Kidney capillary endothelial cell (primary cell): ENCODE results near the gene SHC4.

Experiments
- DNase-seq: peaks from one replicate; pipeline ENCODE4 v3.0.0-alpha.2; 2018; ENCODE audit warnings: low spot score

Gene SHC4

DNA sequence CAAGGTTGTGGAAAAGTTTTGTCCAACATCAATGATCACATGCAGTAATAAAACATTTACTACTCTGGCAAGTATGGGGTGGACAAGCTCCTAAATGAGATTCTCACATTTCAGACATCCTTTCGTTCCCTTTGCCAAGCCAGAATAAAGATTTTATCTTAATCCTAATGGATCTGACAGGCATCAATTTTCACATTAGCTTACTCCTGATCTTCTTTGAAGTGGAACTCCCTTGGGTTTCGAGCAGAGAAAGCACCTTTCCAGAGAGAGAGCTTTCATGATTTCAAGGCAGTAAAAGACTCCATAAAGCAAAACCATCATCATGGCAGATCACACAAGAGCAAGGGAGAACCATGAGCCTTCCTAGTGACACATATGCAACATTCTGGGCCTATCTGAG is 113.1 kb downstream of the SHC4 start:
- DNase-seq, result no peak

DNA sequence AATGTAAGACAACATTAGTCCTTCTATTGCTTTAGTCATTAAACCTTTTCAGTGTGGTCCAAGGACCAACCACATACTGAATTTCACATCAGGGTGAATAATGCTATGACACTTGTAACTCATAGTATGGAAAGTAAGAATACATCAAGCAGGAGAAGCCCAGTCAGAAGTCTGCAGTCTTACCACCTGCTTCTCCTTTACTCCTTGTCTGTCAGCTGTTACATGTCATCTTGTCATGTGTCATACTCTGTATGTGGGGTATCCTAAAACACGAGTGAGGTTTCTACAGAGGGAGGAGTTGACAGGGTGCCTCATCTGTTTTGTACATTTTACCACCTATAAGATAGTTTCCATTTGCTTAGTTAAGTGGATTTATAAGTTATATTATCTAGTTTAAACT is 118.6 kb downstream of the SHC4 start:
- no peak for DNase-seq

DNA sequence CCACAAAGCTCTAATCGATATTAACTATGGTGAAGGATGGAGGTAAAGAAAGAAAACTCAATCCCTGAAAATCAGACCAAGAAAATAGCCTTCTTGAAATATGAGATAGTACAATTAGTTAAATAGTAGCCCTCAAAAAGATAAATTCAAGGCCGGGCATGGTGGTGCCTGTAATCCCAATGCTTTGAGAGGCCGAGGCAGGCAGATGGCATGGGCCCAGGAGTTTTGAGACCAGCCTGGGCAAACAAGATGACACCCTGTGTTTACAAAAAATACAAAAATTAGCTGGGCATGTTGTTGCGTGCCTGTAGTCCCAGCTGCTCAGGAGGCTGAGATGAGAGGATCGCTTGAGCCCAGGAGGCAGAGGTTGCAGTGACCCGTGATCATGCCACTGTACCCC is 121.2 kb downstream of the SHC4 start:
- DNase-seq, result no peak

DNA sequence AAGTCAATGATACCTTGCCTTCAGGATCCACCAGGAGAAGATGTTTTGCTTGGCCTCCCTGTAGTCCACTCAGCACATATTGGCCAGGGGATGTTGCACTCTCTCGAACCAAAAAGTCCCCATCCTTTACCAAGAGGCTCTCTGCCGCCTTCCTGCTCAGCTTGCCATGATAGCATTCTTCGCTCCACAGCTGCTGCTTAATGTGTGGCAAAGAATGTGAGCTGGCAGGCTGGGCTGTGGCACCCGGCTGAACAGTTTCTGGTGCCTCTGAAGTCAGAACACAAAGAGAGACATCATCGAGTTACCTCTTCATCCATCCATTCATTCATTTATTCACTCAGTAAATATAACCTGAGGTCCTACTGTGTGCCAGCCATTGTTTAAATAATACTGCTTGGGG is 129.0 kb downstream of the SHC4 start:
- DNase-seq, result no peak

DNA sequence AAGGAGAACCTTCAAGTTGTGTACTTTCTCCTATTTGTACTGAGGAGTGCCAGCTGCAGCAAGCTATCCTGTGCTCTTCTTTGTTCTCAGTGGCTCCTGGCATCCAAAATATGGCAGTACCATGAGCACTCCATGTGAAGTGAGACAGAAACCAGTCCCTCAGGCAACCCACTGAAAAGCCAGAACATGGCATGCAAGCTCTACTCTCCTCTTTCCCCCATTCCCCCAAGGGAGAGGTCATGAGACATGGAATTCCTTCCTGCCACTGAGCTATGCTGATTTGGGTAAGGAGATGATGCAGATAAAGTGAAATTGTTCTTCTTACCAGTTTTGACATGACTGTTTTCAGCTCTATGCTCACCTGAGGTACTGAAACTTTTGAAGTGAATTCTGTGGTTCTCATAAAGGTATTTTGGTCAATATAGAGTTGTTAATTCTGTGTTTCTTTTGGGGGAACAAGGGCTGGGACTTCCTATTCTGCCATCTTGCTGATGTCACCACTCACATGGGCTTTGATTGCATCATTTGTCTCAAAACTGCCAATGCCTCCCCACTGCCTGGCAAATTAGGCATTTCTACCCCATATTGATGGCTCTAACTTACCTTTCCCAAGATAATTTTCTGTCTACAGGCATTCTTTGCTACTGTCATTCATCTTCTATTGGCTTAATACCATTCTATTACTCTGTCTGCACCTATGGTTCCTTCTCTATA is 130.0 kb downstream of the SHC4 start:
- no peak for DNase-seq

DNA sequence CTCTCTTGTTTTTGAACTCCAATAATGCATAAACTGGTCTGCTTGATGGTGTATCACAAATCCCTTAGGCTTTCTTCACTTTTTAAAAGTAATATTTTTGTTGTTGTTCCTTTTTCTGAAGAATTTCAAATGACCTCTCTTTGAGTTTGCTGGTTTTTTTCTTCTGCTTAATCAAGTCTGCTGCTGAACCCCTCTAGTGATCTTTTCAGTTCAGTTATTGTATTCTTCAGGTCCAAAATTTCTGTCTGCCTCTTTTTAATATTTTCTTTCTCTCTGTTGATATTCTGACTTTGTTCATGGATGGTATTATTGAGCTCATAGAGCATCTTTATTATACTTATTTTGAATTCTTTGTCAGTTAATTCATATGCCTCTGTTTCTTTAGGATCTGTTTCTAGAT is 131.1 kb downstream of the SHC4 start:
- no peak for DNase-seq

DNA sequence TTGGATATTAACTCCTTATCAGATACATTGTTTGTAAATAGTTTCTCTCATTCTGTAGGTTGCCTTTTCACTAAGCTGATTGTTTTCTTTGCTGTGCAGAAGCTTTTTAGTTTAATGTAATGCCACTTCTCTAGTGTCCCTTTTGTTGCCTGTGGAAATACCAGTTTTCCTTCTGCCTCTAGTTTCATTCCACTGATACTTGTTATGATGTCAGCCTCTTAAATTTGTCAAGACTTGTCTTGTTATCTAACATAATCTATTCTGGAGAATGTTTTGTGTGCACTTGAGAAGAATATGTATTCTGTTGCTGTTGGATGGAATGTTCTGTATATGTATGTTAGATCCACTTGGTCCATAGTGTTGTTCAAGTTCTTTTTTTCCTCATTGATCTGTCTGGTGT is 134.8 kb downstream of the SHC4 start:
- no peak for DNase-seq

DNA sequence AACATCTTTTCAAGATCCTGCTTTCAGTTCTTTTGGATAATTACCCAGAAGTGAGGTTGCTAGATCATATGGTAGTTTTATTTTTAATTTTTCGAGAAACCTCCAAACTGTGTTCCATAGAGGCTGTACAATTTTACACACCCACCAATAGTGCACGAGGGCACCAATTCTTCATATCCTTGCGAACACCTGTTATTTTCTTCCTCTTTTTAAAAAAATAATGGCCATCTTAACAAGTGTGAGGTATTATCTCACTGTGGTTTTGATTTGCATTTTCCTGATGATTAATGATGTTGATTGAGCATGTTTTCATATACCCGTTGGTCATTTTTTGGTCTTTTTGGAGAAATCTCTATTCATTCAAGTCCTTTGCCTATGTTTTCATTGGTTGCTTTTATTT is 135.2 kb downstream of the SHC4 start:
- DNase-seq, result no peak

DNA sequence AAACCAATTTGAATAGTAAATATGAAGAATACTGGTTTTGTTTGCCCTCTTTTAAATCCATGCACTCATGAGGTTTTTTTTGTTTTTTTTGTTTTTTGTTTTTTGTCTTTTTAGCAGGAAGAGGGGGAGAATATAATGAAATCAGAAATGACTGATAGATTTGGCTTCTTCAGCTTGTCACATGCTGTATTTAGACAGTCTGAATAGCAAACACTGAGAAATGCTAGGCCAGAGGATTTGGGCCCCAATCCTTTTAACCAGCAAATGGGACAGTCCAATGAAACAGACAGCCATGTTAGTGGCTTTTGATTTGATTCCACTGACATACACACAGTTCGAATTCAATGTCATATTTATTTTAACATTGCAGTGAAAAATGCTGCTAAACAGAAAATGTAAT is 138.6 kb downstream of the SHC4 start:
- DNase-seq, result no peak

DNA sequence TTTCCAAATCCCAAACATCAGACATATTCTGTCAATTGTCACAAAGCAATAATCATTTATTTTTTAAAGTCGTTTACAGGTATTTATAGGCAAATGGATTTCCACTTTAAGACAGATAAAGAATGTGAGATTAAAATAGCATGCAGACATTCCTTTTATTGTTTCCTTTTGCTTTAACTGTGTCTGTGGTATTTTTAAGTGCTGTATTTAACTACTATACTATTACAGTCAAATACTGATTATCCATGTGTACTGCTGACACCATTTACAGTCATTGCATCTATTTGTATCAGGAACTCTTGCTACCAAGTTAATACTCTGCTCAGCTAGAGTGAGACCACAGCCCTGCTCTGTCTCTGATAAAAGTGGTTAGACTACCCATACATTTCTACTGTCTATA is 140.0 kb downstream of the SHC4 start:
- no peak for DNase-seq

DNA sequence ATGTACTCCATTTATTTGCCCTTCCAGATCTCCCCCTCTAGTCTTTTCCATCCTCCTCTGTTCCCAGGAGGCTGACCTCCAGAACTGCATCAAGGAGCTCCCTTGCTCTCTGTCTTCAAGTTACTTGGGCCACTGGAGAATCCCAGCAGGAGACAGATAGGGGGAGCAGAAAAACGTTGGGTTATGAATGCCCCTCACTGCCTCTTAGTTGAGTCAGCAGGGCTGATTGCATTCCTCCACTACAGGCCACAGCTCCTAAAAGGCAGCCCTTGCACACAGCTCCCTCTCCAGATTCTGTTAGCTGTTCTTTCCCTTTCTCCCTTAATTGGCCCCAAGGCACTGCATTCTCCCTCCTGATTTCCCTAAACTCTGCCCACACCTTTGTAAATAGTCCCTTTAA is 140.5 kb downstream of the SHC4 start:
- no peak for DNase-seq

DNA sequence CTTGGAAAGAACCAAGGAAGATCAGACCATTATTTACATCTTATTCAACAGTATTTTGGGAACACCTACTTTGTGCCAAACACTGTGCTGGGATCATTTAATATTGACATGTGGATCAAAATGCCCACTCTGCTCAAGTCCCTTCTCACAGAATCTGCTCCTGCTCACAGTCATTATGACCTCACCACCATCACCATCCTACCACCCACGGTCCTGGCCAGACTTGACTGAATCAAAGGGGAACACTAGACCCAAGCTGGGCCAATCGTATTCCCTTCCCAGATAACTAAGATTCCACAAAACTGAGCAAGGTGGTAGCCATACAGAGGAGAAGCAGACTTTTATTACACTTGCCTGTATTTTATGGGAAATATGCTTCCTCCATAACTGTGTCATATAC is 149.4 kb downstream of the SHC4 start:
- no peak for DNase-seq

DNA sequence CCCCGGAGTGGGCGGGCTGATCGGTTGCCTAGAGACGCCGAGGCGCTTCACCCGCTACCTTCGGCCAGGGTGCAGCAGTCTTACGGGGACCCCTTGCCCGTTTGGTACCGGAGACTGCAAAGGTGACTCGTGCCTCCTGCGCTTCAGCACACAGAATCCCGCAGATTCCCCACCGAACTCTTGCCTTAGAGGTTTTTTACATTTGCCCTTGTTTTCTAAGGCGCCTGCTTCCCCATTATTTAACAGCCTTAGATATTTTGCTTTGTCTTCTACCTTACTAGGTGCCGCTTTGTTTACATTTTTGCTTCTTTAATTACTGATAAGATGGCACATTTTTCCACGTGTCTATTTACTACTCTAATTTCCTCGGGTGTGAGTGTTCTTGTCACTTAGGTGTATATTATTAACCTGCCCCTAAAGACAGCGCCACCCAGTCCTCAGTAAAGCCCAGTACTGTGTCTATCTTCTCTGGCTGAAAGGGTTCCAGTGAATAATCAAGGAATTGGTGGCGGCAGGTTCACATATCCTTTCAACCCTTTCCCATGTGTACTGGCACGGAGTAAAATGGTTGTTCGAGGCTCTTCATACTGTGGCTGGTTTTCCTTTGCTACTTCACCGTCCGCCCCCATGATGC is 152.3 kb downstream of the SHC4 start:
- no peak for DNase-seq

DNA sequence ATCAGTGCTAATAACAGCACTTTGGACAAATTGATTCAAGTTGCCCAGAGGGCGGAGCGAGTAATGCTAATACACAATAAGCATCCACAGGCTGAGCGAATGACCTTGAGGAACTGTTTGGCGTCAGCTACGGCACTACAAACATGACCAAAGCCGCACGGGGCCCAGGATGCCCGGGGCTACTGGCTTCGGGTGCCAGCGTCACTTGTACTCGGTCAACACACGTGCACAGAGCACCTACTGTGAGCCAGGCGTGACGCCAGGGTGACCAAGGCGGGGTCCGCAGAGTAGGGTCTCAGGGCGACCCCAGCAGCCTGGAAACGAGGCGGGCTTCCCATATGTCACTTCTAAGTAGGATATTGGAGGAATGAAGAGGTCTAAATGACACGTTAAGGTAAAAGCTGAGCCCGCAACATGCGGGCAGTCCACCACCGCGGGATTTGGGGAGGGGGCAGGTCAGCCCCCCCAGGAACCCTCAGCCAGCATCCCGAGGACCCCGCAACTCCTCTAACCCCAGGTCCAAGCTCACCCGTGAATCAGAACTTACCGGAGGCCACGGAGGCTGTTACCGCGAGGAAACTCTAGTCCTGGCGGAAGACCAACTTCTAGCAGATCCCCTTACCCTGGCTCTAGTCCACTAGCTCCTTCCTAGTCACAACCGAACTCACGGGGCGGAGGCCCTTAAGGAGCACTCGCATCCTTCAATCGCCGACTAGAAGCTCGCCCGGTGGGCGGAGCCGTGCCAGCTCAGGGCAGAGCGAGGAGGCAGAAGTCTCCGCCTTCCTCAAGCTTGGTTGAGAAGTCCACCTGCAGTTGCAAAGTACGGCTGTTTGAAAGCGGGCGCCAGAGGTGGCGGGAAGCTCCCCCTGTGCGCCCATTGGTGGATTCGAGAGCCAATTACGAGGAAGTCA is 153.1 kb downstream of the SHC4 start, which contains the start of gene CEP152:
Gene CEP152 (minus strand): TSS at position 656 of the 911 bp plus-strand sequence. CDS start 5,420 bp downstream, outside the sequence.
- peak; percentile 100 for DNase-seq

DNA sequence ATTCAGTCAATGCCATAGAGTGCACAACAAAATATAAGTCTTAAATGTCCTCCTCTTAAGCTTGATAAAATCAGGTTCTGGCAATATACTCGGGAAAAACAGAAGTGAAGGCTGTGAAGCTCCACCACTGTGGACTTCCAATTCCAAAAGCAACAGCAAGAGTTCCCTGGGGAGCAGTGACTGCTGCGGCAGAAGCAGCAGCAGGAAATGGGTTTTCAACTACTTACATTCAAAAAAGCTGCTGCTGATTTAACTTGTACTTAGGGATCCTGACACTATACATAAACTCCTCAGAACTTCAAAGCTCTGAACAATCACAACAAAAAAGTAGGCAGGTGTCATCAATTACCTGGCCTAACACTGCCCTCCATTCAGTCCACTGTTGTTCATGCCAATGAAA is 157.6 kb downstream of the SHC4 start:
- DNase-seq, result peak; percentile 10

DNA sequence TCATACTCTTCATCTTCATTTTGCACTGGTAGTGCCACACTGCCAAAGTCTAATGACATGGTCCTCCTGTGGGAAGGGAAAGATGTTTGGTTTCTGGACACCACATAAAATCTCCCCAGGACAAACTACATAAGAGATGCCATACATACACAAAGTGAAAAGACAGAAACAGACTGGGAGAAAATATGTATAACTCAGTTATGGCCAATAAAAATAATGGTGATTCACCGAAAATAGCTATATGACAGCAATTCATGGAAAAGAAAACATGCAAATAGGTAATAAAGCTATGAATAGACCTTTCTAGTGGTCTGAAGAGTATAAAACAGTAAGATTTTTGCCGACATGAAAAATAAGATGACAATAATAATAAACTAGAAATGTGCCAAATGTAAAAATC is 158.1 kb downstream of the SHC4 start:
- DNase-seq, result no peak

DNA sequence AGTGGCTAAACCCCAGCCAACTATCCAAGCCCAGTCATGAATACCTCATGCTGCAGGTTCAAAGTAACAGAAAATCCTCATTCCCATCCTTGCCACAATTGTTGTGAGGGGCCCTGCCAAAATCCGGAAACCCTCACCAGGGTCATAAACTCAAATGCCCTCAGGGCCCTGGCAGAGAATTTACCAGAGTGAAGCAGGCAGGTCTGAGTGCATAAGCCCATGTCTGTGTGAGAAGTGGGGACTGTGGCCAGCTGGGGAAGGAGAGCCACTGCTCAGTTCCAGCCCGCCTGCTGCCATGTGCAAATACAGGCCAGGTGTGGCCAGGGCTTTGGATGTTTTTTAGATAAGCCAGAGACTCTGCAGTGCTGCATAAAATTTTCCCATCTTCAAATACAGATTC is 159.8 kb downstream of the SHC4 start:
- no peak for DNase-seq

DNA sequence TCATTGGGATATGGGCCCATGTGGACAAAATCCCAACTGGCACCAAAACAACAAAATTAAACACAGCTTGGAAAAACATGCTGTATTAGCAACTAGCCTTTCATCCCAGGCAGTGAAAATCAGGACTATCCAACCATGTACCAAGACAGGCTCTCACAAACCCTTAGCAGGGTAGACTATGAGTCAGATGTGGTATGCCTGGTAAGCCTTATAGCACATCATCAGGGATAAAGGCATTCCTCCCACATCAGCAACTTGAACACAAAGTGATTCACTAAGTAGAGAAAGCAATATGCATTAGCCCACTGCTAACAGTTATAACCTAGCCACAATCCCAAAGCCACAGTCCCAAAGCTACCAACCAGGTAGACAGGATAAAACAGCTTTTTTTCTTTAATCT is 160.9 kb downstream of the SHC4 start:
- DNase-seq, result peak; percentile 10

DNA sequence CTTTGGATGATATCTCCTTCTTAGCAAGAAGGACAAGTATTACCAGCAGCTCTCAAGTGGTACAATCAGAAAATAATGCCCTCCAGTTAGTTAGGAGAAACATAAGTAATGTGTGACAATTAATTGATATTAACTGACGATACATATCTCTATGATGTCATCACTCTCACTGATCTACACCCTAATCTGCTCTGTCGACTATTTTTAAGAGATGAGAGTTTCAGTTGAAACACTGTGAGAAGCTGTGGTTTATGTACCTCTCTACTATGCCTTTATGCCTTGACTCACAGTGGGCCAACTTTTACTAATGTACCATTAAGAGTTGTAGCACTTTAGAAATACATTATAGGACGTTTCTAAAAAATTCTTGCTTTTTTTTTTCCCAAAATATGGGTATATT is 161.5 kb downstream of the SHC4 start:
- no peak for DNase-seq

DNA sequence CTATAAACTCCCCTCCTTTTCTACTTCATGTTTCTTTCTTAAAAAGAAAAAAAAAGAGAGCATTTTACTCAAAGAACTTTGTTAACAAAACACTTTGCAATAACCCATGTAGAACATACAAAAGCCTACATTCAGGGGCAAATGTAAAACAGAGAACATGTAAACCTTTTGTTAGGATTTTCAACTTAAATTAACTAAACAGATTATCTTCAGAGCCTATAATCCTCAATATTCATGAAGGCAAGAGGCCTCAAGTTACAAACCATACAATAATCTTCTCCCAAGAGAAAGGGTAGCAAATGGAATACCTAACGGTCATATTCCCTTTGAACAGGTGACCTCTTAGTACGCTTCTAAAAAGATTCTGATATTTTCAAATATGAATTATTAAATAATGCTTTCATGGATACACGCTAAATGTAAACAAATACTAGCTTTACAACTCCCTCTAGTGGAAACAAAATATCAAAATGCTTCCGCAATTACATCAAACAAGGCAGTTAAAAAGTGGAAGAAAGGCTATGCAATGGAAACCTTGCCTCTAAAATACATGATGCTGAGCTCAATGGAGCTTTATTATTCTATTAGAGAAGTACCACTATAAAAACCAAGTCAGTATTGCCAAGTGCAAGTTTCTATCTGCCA is 162.8 kb downstream of the SHC4 start:
- peak; percentile 42 for DNase-seq

DNA sequence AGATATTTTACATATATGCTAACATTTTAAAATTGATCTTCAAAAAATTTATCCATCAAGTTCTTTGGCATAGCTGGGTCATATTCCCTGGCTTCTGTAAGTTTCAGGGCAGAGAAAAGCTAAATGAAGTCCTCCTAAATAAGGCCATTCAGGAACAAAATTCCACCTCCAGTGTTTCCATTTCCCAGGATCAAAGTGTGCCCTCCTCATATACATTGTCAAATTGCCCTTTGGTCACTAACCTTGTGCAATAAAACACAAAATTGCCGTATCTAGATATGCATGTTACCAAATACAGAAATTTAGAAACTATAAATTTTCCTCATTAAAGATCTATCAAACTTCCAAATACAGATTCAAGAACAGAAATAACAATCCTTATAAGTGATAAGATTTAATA is 163.5 kb downstream of the SHC4 start:
- DNase-seq, result no peak

DNA sequence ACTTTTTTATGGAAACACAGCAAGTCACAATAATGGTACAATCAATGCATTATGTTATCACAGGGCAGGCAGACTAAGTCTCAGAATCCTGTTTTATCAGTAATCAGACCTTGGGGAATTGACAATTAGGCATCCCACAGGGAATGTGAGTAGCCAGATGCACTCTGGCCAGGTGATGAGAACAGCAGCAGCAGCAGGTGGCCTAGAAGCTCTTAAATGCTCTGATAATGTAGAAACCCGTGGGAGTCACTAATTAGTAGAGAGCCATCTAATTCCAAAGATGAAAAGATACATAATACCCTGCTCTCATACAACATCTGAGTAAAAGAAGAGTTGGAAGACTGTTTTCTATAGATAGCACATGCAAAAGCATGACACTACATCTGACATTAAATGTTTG is 165.4 kb downstream of the SHC4 start:
- DNase-seq, result no peak
